ENCODE results near the gene DIAPH2.
A peak's percentile ranks its signal among the peaks of the same experiment; 100 is the strongest.

The DIAPH2 gene

DNA sequence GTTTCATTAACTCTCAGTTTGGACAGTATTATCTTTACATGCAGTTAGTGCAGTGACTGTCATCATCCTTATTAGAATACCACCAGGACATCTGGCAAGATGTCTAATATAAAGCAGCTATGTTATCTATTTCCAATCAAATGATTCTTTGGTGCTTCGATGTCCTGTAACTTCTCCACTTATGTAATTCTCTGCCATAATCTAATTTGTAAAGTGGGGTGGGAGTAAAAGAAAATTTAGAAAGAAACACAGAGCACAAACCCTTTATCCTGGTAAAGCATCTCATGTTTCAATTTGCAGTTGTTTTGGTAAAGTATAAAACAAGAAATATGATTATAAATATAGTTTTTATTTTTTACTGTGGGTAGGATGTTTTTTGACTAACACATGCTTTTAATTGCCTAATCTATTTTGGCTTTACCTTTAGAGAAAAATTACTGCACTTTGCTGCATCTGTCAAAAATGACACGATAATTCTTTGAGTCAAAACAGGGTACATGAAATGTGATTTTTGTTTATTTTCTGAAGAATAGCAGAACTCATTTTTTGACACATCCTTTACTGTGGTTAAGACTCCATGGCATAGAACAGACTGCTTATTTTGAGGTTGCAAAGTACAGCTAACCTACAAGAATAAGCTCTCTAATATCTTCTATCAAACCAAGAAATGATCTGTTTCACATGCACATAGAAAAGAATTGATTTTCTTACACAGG is 581.9 kb downstream of the DIAPH2 start:
- peaks cover 61% of the 10 kb centered on the region for H3K4me1 Mint-ChIP-seq
- no peak overlapping the region for H3K4me3 Mint-ChIP-seq
- H3K27ac Mint-ChIP-seq = peak overlapping the region; percentile 96
- TF ChIP-seq, protein P1, sequence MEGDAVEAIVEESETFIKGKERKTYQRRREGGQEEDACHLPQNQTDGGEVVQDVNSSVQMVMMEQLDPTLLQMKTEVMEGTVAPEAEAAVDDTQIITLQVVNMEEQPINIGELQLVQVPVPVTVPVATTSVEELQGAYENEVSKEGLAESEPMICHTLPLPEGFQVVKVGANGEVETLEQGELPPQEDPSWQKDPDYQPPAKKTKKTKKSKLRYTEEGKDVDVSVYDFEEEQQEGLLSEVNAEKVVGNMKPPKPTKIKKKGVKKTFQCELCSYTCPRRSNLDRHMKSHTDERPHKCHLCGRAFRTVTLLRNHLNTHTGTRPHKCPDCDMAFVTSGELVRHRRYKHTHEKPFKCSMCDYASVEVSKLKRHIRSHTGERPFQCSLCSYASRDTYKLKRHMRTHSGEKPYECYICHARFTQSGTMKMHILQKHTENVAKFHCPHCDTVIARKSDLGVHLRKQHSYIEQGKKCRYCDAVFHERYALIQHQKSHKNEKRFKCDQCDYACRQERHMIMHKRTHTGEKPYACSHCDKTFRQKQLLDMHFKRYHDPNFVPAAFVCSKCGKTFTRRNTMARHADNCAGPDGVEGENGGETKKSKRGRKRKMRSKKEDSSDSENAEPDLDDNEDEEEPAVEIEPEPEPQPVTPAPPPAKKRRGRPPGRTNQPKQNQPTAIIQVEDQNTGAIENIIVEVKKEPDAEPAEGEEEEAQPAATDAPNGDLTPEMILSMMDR (IDR thresholded peaks at IDR 0.05) = no peak
- H3K9me3 Mint-ChIP-seq = no peaks in the 10 kb centered on the region
- H3K36me3 Mint-ChIP-seq (ENCODE audit: low read depth) = no peaks in the 10 kb centered on the region
- no peaks in the 10 kb centered on the region for H3K27me3 Mint-ChIP-seq (ENCODE audit: low read depth, poor library complexity)
- no peak for DNase-seq

DNA sequence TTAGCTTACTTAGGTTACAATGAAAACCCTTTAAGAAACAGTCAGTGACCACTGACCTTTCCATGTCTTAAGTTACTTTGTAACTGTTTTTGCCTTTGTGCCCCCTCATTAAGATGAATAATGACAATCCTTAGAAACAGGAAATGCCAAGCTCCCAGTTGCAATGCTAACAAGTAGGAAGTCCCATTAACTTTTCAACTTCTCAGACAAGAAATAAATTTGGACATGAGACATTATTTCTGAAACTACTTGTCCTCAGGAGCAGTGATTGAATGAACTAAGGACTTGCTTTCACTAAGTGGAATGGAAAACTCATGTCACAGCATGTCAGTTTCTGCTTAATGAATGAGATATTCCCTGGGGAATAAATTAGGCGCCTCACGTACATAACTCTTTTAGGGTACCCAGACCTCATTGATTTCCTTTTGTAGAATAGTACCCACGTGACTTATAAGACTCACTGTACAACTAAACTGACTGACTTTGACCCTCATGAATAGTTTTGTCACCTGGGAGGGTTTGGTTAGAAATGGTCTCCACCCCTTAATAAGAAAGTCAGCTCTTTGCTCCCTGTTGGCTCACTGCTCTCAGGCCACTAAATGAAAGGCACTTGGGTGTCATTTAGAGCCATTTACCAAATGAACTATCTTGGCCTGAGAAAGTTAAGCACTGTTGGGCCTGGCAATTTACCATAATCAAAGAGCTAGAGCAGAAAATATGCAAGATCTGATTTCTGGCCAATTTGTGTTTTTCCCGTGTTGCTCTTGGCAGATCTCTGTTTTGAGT is 582.9 kb downstream of the DIAPH2 start:
- Mint-ChIP-seq H3K27me3 (ENCODE audit: low read depth, poor library complexity) (no peaks in the 10 kb centered on the region), H3K27ac (peak overlapping the region; percentile 96), H3K4me3 (no peak overlapping the region), H3K9me3 (no peaks in the 10 kb centered on the region), H3K36me3 (ENCODE audit: low read depth) (no peaks in the 10 kb centered on the region), H3K4me1 (peaks cover 55% of the 10 kb centered on the region)
- TF ChIP-seq, protein P1 (IDR thresholded peaks at IDR 0.05) = no peak
- DNase-seq = no peak

DNA sequence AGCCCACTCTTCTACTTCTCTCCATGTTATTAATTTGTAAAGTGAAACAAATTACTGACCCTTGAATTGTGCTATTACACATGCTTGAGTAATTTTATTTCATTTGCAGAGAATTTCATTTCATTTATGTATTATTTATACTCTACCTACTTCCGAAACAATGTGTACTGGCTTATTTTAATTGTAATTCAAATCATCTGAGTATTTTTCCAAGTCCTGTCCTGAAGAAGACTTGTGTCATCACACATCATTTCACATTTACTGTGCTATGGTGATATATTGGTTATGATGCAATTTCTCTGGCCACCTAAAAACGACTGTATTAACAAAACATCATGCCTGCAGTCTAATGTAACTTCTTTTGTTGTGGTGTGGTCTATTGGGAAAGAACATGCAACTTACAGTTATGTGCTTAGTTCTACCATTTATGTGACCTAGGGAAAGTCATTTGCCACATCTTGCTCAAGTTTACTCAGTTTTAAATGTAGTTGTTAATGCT is 583.6 kb downstream of the DIAPH2 start:
- Mint-ChIP-seq H3K27ac (peak overlapping the region; percentile 96), H3K4me3 (no peak overlapping the region)
- DNase-seq = no peak

DNA sequence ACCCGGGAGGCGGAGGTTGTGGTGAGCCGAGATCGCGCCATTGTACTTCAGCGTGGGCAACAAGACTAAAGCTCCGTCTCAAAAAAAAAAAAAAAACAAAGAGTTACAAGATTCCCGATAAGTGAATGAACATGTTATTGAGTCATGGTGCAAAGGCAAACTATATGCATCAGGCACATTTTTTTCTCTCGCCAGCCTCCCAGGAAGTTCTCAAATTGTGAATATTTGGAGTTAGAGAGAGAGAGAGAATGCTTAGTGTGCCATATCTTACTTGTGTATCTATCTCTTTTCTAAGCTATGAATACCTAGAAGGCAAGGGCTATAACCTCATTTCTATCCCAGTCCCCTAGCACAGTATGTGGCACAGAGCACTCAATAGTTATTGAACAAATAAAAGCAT is 599.9 kb downstream of the DIAPH2 start:
- H3K27me3 Mint-ChIP-seq (ENCODE audit: low read depth, poor library complexity) = no peaks in the 10 kb centered on the region
- no peaks in the 10 kb centered on the region for H3K9me3 Mint-ChIP-seq
- no peaks in the 10 kb centered on the region for H3K36me3 Mint-ChIP-seq (ENCODE audit: low read depth)
- no peak for DNase-seq
- peaks cover 15% of the 10 kb centered on the region for H3K4me1 Mint-ChIP-seq
- no peak overlapping the region for H3K27ac Mint-ChIP-seq
- H3K4me3 Mint-ChIP-seq = no peak overlapping the region
- TF ChIP-seq, protein P1 (IDR thresholded peaks at IDR 0.05) = no peak

More for the DNA sequence above, 583.6 kb downstream of the DIAPH2 start:
- TF ChIP-seq, protein P1 (IDR thresholded peaks at IDR 0.05) = no peak
- H3K27me3 Mint-ChIP-seq (ENCODE audit: low read depth, poor library complexity) = no peaks in the 10 kb centered on the region
- peaks cover 55% of the 10 kb centered on the region for H3K4me1 Mint-ChIP-seq
- no peaks in the 10 kb centered on the region for H3K9me3 Mint-ChIP-seq
- peaks cover under 1% of the 10 kb centered on the region for H3K36me3 Mint-ChIP-seq (ENCODE audit: low read depth)

DNA sequence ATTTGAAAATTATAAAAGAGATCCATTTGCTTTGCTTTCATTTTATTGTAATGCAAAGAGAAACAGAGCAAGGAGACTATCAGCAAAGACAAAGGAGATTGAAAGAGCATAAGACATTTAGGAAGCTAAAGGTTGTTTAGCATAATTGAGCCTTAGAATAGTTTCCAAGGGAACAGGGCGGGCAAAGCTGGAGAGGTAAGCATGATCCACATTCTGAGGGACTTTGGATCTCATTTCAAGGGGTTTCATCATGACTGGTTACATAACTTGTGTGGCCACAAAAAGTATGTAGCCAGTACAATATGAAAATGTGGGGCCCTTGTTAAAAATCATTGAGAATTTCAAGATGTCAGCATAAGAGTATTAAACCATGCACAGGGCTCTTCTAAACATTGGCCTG is 605.6 kb downstream of the DIAPH2 start:
- TF ChIP-seq, protein P1 (IDR thresholded peaks at IDR 0.05) = no peak
- no peak overlapping the region for H3K27ac Mint-ChIP-seq
- no peak overlapping the region for H3K4me3 Mint-ChIP-seq
- H3K9me3 Mint-ChIP-seq = no peaks in the 10 kb centered on the region
- H3K4me1 Mint-ChIP-seq = peaks cover 41% of the 10 kb centered on the region
- DNase-seq = no peak
- H3K36me3 Mint-ChIP-seq (ENCODE audit: low read depth) = no peaks in the 10 kb centered on the region
- no peaks in the 10 kb centered on the region for H3K27me3 Mint-ChIP-seq (ENCODE audit: low read depth, poor library complexity)

All from nephron progenitor cell (in vitro differentiated cells).